ENCODE measurements around the gene PYGB.
"Not testable (repeated sequence)": the region's sequence is repeated elsewhere in the genome, so short reads cannot be mapped to it uniquely, and the experiment has no call there.

DNA sequence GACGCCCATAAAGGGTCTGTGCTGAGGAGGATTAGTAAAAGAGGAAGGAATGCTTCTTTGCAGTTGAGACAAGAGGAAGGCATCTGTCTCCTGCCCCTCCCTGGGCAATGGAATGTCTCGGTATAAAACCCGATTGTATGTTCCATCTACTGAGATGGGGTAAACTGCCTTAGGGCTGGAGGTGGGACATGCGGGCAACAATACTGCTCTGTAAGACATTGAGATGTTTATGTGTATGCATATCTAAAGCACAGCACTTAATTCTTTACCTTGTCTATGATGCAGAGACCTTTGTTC is 6.3 kb upstream of the PYGB start:
- not testable (repeated sequence) for TF ChIP-seq CTCF (conservative IDR thresholded peaks at IDR 0.05; ENCODE audit: low read depth, low read length); EZH2phosphoT487 (IDR thresholded peaks at IDR 0.05; ENCODE audit: borderline replicate concordance, low read length)

Data from PC-3 (cell line).